ENCODE measurements around the gene DPF1. TPM values are rescaled to one million over a fixed set of nuclear protein-coding genes. Genes with fewer than 3 reads are reported as not detected.

Gene DPF1
- polyA plus RNA-seq, 1 donor (not counting 4 experiments of a cell fraction or from before 2014, with no cell fraction given) = 1.5 TPM

DNA sequence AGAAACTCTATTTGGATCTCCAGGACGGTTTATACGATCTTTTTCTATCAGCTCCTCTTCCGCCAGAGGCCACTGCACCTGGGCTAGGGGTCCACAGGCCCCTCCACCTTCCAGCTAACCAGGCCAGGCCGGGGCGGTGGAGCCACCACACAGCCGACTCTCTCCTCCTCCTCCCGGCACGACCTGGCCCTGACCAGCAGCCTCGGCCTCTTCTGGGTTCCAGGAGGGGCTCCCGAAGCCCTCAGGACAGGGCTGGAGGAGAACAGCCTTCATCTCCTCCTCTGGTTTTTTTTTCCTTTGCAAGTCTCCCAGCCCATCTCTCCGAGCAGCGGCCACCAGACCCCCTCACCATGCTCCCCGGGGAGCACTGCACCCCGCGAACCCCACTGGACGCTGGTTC is 17.1 kb downstream of the DPF1 start:
- Histone ChIP-seq H3K79me2 (ENCODE audit: control insufficient read depth, insufficient read depth, low read length) (no peaks in the 10 kb centered on the region), H3K9me3 (ENCODE audit: control insufficient read depth, low read depth, low read length) (no peaks in the 10 kb centered on the region), H3K4me2 (ENCODE audit: control insufficient read depth, extremely low read depth, insufficient read depth, low read depth, low read length) (no peak overlapping the region), H4K20me1 (ENCODE audit: control insufficient read depth, extremely low read depth, insufficient read depth, low read length) (no peaks in the 10 kb centered on the region), H3K27me3 (ENCODE audit: control insufficient read depth, extremely low read depth, insufficient read depth, low read length) (peaks cover 7% of the 10 kb centered on the region), H3K4me3 (ENCODE audit: control insufficient read depth in 2 of 3, extremely low read depth in 1 of 3, insufficient read depth in 2 of 3, low read depth in 1 of 3, low read length in 3 of 3) (no peak overlapping the region), H3K9ac (ENCODE audit: control insufficient read depth, extremely low read depth, insufficient read depth, low read length) (no peak overlapping the region), H3K4me1 (ENCODE audit: control insufficient read depth, extremely low read depth, insufficient read depth, low read length) (peaks cover 14% of the 10 kb centered on the region), H3K9me1 (ENCODE audit: control insufficient read depth, extremely low read depth, insufficient read depth, low read length) (peaks cover 2% of the 10 kb centered on the region), H2AFZ (ENCODE audit: control insufficient read depth, low read length) (no peak overlapping the region), H3K36me3 (ENCODE audit: control insufficient read depth in 2 of 2, extremely low read depth in 1 of 2, insufficient read depth in 2 of 2, low read length in 2 of 2) (peaks cover 3 to 19% of the 10 kb centered on the region in 2 experiments), H3K27ac (ENCODE audit: control insufficient read depth, insufficient read depth, low read length) (no peak overlapping the region)
- dilution Hi-C loops (cut with MboI; ENCODE audit: extremely low pct_ligation_motif_present, low sequenced_read_pairs) = no loop called here
- no peak for TF ChIP-seq CTCF (optimal IDR thresholded peaks at IDR 0.05 in 1 of 3, IDR thresholded peaks at IDR 0.05 in 1 of 3, conservative IDR thresholded peaks at IDR 0.05 in 1 of 3; ENCODE audit: extremely low read depth in 1 of 3, insufficient read depth in 2 of 3, low read length in 3 of 3)
- FAIRE-seq (no peak), DNase-seq (ENCODE audit: low read depth, low spot score) (no peak)

DNA sequence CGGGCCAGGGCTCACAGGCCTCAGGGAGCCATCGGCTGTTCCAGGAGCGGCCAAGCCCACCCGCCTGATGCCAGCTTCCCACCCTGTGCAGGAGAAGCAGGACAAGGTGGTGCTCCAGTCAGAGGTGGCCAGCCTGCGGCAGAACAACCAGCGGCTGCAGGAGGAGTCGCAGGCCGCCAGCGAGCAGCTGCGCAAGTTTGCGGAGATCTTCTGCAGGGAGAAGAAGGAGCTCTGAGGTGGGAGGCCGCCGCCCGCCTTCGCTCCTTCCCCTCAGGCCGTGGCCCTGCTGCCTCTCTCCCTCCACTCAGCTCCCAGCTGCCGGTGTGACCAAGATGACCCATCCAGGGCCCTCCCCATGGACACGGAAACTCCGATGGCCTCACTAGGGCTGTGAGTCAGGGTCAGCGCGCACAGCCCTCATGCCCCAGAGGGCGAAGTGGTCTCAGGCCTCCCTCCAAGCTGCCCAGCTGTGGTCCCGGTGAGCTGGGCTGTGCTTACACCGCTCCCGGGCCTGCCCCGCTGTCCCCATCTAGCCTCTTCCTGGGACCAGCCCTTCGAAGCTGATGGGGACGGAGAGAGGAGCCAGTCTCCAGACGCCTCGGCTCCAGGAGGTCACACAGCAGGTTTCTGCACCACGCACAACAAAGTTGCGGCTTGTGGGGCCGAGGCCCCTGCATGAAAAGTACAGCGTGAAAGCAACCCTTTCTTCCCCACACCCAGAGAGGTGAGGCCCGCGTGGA is 17.8 kb downstream of the DPF1 start:
- Histone ChIP-seq H3K27me3 (ENCODE audit: control insufficient read depth, extremely low read depth, insufficient read depth, low read length) (peaks cover 7% of the 10 kb centered on the region), H3K4me3 (ENCODE audit: control insufficient read depth in 2 of 3, extremely low read depth in 1 of 3, insufficient read depth in 2 of 3, low read depth in 1 of 3, low read length in 3 of 3) (no peak overlapping the region), H3K9ac (ENCODE audit: control insufficient read depth, extremely low read depth, insufficient read depth, low read length) (no peak overlapping the region), H4K20me1 (ENCODE audit: control insufficient read depth, extremely low read depth, insufficient read depth, low read length) (no peaks in the 10 kb centered on the region), H3K27ac (ENCODE audit: control insufficient read depth, insufficient read depth, low read length) (no peak overlapping the region), H3K4me2 (ENCODE audit: control insufficient read depth, extremely low read depth, insufficient read depth, low read depth, low read length) (no peak overlapping the region), H3K79me2 (ENCODE audit: control insufficient read depth, insufficient read depth, low read length) (no peaks in the 10 kb centered on the region), H3K9me3 (ENCODE audit: control insufficient read depth, low read depth, low read length) (no peaks in the 10 kb centered on the region), H3K36me3 (ENCODE audit: control insufficient read depth in 2 of 2, extremely low read depth in 1 of 2, insufficient read depth in 2 of 2, low read length in 2 of 2) (peaks cover 3 to 22% of the 10 kb centered on the region in 2 experiments), H3K4me1 (ENCODE audit: control insufficient read depth, extremely low read depth, insufficient read depth, low read length) (peaks cover 14% of the 10 kb centered on the region), H3K9me1 (ENCODE audit: control insufficient read depth, extremely low read depth, insufficient read depth, low read length) (peaks cover 2% of the 10 kb centered on the region), H2AFZ (ENCODE audit: control insufficient read depth, low read length) (no peak overlapping the region)
- FAIRE-seq = no peak
- no peak for TF ChIP-seq EZH2 (IDR thresholded peaks at IDR 0.05; ENCODE audit: low read length)
- TF ChIP-seq CTCF (optimal IDR thresholded peaks at IDR 0.05 in 1 of 3, IDR thresholded peaks at IDR 0.05 in 1 of 3, conservative IDR thresholded peaks at IDR 0.05 in 1 of 3; ENCODE audit: extremely low read depth in 1 of 3, insufficient read depth in 2 of 3, low read length in 3 of 3) = no peak
- dilution Hi-C loops (cut with MboI; ENCODE audit: extremely low pct_ligation_motif_present, low sequenced_read_pairs) = no loop called here
- no peak for DNase-seq (ENCODE audit: low read depth, low spot score)
